Measurements from ENCODE around the gene PHLDB2.
A peak's percentile ranks its signal among the peaks of the same experiment; 100 is the strongest.

The PHLDB2 gene

DNA sequence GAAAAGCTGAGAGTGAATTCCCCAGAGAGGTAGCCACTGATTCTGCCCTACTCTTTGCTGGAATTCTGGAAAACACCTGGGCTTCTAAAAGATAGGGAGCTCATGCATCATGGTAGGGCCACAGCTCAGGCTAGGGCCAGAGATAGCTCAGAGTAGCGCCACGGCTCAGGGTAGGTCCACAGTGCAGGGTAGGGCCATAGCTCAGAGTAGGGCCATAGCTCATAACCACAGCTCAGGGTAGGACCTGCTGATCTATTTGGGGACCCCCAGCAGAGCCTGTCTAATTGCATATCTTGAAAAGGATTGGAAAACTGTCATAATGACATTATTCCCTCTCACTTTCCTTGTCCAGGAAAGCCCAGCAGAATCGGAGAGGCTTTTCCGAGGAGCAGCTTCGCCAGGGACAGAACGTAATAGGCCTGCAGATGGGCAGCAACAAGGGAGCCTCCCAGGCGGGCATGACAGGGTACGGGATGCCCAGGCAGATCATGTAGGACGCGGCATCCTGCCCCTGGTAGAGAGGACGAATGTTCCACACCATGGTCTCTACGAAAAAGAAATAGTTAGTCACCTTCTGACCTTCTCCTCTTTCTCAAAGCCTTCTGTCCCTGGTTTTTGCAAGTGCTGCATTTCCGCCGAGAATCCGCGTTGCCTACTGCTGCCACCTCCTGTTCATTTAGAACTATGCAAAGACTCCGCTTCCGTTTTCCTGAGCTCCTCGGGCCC, 154.2 kb downstream of the PHLDB2 start:
- Mint-ChIP-seq H3K27ac (no peak overlapping the region), H3K4me1 (peaks cover 25% of the 10 kb centered on the region), H3K36me3 (no peaks in the 10 kb centered on the region), H3K4me3 (peak overlapping the region; percentile 13), H3K9me3 (no peaks in the 10 kb centered on the region), H3K27me3 (no peaks in the 10 kb centered on the region)

DNA sequence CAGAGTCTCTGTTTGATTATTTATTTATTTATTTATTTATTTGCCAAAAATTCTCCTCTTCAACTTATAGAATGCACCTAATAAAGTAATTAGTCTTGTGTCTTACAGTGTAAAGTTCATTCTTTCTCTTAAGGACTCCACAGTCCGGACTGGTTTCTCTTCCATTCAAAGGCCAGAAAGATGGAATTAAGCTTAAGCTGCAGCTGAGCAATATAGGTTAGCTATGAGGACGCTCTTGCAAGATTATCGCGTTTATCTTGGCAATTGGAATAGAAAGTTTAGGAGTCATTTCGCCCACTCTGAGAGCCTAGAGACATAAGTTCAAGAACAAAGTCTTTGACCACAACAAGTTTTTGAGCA, 154.7 kb downstream of the PHLDB2 start:
- Mint-ChIP-seq H3K36me3 (no peaks in the 10 kb centered on the region), H3K27ac (no peak overlapping the region), H3K4me1 (peaks cover 25% of the 10 kb centered on the region), H3K27me3 (no peaks in the 10 kb centered on the region), H3K4me3 (peak overlapping the region; percentile 13), H3K9me3 (no peaks in the 10 kb centered on the region)

DNA sequence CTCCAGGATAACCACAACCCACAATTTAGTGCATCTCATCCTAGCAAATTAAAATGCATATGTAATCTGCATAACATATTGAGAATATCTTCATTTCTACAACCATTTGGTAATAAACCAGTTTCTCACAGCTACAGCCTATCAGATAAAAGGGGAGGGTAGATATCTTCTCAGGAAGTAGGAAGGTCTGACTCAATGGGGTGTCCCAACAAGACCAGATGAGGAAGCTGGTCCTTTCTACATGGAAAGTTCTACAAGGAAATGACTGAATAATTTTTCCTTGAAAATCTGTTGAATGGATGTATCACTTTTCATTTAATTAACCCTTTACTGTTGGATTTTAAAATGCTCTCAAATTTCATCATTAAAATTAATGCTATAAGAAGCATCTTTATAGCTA, 158.0 kb downstream of the PHLDB2 start:
- H3K4me3 Mint-ChIP-seq = no peak overlapping the region
- H3K27ac Mint-ChIP-seq = no peak overlapping the region
- H3K4me1 Mint-ChIP-seq = peaks cover 25% of the 10 kb centered on the region

DNA sequence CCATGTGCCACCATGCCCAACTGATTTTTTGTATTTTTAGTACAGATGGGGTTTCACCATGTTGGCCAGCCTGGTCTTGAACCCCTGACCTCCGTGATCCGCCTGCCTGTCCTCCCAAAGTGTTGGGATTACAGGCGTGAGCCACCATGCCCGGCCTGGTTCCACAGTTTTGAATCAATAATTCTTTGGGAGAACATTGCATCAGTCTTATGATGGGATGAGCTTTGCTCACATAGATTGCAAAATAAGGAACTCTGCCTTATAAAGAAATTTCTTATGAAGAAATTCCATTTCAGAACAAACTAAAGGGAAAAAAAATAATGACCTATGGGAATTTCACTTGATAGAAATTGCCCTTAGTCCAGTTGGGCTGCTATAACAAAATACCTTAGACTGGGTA, 159.6 kb downstream of the PHLDB2 start:
- H3K27me3 Mint-ChIP-seq = no peaks in the 10 kb centered on the region
- no peak overlapping the region for H3K27ac Mint-ChIP-seq
- no peaks in the 10 kb centered on the region for H3K36me3 Mint-ChIP-seq
- H3K9me3 Mint-ChIP-seq = no peaks in the 10 kb centered on the region
- H3K4me1 Mint-ChIP-seq = peaks cover 9% of the 10 kb centered on the region
- no peak overlapping the region for H3K4me3 Mint-ChIP-seq

More for the DNA sequence above, 158.0 kb downstream of the PHLDB2 start:
- Mint-ChIP-seq H3K9me3 (no peaks in the 10 kb centered on the region), H3K36me3 (no peaks in the 10 kb centered on the region), H3K27me3 (no peaks in the 10 kb centered on the region)

DNA sequence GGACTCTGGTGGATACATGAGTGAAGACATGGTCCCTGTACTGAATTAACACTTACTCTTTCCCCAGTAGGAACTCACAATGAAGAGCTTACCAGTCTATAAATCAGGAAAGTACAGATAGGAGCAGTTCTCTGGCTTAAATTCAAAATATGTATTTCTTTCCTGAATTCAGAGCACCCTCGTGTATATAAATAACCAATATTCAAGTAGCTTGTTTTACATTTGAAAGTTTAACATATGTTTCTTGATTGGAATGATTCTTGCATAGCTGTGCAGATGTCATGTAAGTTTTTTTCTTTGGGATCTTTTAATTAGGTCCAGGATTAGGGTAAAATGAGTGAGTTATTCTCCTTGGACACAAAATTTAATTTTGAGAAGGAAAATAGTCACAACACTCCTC, 160.7 kb downstream of the PHLDB2 start:
- no peaks in the 10 kb centered on the region for H3K36me3 Mint-ChIP-seq
- no peaks in the 10 kb centered on the region for H3K27me3 Mint-ChIP-seq
- no peak overlapping the region for H3K4me3 Mint-ChIP-seq
- H3K27ac Mint-ChIP-seq = no peak overlapping the region
- H3K9me3 Mint-ChIP-seq = no peaks in the 10 kb centered on the region
- H3K4me1 Mint-ChIP-seq = peaks cover 5% of the 10 kb centered on the region

DNA sequence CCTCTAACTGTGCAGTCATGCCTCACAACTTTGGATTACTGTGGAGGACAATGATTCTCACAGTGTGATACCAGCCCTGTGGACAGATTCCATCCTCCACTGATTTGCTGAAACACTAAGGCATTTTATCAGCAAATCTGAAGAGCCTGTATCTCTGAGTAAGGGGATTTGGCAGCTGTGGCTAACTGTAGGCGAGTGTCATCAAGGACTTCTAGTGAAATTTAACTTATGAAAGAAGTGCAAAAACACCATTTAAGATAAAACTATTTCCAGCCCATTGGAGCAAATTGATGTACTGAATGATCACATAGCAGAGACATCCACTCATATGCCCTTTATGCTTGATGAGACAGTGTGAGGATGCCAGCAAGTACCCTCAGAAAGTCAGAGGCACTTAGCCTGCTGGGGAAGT, 161.6 kb downstream of the PHLDB2 start:
- Mint-ChIP-seq H3K9me3 (no peaks in the 10 kb centered on the region), H3K27ac (no peak overlapping the region), H3K4me3 (no peak overlapping the region), H3K27me3 (peaks cover 2% of the 10 kb centered on the region), H3K36me3 (no peaks in the 10 kb centered on the region), H3K4me1 (peaks cover 5% of the 10 kb centered on the region)

Measured in activated naive CD4-positive, alpha-beta T cell treated with anti-CD3 and anti-CD28 coated beads, Interleukin-2, amount 50 U/mL, for 24 hours (primary cell).